Esophagus muscularis mucosa (tissue), 3 donors: ENCODE data around the gene UTF1.

Source experiments
- CTCF ChIP-seq, 3 experiments: fragments of 200-600 bp in 2 of 3; fragments of 450-650 bp in 1 of 3; sonication (generic) in 2 of 3; IDR thresholded peaks; one replicate each; pipeline ENCODE4 v1.5.1; 2017 to 2019; ENCODE audit warnings: antibody characterized with exemption in 3 of 3, mild to moderate bottlenecking in 2 of 3, moderate library complexity in 1 of 3
- POLR2A ChIP-seq: fragments of 450-650 bp; IDR thresholded peaks from one replicate; pipeline ENCODE4 v1.6.1; 2017; ENCODE audit warnings: antibody characterized with exemption, moderate library complexity, mild to moderate bottlenecking, low read depth
- POLR2AphosphoS5 ChIP-seq, 2 donors: sonication (generic); formaldehyde crosslinking; IDR thresholded peaks; one replicate each; pipeline ENCODE4 v1.6.1; 2017; ENCODE audit warnings: antibody characterized with exemption in 2 of 2

GRCh38 chr10:133217800-133218589 is 12.0 kb upstream of the UTF1 start:
- TF ChIP-seq CTCF (IDR thresholded peaks at IDR 0.05) (no peak), POLR2A (no peak), POLR2AphosphoS5 (IDR thresholded peaks at IDR 0.05) (no peak)
